HG03378 (cell line): ENCODE data around the gene GNPAT.

ENCODE experiments used
- ATAC-seq: cut with Tn5 transposase; IDR thresholded peaks from one replicate; pipeline ENCODE4 v1.9.1; 2021; ENCODE audit warnings: mild to moderate bottlenecking, moderate library complexity; ENCODE audit not compliant: unreplicated experiment

Gene GNPAT

DNA sequence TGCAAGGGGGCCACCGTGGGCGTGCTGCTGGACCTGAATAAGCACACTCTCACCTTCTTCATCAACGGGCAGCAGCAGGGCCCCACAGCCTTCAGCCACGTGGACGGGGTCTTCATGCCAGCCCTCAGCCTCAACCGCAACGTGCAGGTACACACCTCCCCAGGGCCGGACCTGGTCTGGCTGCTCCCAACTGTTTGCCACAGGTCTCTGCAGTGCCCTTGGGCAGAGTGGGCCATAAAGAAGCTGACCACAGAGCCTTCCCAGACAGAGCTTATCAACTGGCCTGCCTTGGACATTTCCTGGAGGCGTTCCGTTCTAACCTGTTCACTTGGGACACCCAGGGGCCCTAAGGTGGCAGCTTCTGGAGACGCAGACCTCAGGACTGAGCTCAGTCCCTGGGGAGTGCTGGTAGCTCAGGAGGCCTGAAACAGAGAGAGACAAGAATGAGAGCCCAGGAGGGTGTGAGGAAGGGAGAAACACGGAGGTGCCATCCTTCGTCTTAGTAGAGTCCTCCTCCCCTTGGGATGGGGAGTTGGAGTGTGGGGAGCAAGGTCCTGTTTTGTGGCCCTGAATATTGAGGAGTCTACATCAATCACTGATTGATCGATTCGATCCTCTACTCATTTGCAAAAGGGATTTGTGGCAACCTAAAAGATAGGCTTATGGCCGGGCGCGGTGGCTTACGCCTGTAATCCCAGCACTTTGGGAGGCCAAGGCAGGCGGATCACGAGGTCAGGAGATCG is 27.0 kb upstream of the GNPAT start:
- ATAC-seq = no peak

DNA sequence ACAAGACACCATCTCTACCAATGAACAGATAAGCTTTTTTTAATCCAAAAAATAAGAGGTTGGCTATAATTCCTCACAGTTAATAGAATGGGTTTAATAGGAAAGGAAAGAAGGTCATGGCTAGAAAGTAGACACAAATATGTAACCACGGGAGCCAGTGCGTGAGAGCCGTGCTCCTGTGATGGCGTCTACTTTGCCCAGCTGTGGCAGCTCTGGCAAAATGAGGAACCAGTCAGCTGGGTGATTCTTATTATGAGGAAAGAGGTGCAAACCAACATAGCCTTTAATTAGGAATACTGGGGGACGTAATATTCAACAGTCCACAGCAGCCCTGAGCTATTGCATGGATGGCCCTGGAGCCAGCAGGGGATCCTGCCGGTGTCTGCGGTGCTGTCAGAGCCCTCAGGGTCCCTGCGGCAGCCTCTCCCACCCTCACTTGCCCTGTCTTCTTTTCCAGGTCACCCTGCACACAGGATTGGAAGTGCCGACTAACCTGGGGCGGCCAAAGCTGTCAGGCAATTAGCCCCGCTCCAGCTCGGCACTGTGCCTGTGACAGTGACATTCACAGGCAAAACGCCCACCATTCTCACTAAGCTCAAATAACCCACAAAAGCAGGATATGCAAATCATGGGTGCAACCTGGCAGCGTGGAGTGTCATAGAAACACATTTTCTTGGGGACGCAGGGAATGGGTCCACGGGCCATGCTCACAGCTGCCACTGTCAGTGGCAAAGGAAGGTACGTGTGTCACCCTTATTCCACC is 25.9 kb upstream of the GNPAT start:
- no peak for ATAC-seq

DNA sequence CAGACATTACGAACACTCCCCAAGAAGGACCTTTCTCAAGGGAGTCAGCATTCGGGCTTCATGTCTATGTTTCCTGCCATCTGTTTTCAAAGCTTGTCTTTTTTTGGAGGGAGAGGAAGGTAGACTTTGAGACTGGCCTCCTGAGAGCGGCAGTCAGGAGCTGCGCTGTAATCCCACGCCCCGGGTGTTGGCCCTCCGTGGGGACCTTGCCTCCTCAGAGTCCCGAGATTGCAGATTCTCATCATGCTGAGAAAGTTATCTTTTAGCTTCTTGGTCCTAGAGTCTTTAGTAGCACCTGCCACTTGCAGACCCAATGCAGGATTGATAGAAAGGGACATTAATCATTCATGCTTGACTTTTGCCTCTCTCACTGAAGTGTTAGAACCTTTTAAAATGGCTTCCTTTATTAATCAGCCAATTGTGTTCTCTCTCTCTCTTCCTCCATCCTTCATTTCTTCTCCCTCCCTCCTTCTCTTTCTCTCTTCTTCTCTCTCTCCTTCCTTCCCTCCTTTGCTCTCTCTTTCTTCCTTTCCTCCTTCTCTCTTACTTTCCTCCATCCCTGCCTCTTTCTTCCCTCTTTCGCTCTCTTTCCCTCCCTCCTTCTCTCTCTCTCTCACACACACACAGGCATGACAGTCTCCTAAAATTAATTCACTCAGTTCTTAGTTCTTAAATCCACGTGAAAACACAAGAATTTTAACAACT is 25.2 kb upstream of the GNPAT start:
- ATAC-seq = no peak

DNA sequence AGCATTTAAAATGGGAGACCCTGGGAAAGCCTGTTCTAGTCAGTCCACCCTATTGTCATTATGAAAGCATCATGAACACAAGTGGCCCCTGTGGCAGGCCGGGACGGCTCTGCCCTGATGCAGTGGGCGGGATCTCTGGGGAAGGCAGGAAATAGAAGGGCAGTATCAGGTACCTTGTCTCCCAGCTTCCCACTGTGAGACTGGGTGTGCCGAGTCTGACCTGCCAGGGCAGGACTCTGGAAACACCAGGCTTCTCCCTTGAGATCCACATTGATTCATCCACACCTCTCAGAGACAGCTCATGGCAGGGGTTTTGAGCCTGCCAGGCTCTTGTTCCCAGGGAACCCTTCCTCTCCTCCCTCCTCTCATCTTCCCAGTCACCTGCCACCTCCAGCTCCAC is 24.5 kb upstream of the GNPAT start:
- ATAC-seq = no peak

DNA sequence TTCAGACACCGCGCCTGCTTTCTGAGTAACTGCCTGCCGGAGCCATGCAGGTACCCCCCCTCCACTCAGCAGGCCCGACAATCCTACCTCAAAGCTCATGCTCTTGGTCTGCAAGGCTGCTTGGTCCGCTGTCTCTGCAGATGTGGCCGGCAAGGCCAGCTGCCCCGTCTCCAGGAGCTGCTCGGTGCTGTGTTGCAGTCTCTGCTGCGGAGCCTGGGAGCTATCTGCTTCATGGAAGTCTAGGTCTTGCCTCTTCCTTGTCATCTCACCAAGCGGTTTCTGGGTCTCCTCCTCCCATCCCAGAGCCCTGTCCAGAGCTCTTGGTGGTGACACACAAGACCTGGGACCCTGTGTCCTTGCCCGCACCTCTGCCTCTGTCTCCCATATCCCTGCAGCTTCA is 24.0 kb upstream of the GNPAT start:
- no peak for ATAC-seq

DNA sequence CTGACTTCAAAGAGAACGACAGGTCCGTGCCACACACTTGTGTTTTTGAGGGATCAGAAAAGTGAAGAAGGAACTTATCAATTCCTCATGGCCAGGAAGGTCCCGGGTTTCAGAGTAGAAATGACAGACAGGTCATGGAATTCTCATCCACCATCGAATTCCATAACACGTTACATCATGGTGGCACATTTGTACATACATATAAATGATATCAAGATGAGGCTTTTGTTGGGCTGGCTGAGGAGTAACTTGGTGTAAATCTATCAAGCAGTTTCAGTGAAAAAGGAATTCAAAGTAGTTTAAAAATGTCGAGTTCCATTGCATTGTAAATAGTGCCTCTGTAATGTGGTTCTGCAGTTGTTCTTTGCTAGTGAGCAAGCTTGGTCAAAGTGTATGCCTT is 22.9 kb upstream of the GNPAT start:
- ATAC-seq = no peak

DNA sequence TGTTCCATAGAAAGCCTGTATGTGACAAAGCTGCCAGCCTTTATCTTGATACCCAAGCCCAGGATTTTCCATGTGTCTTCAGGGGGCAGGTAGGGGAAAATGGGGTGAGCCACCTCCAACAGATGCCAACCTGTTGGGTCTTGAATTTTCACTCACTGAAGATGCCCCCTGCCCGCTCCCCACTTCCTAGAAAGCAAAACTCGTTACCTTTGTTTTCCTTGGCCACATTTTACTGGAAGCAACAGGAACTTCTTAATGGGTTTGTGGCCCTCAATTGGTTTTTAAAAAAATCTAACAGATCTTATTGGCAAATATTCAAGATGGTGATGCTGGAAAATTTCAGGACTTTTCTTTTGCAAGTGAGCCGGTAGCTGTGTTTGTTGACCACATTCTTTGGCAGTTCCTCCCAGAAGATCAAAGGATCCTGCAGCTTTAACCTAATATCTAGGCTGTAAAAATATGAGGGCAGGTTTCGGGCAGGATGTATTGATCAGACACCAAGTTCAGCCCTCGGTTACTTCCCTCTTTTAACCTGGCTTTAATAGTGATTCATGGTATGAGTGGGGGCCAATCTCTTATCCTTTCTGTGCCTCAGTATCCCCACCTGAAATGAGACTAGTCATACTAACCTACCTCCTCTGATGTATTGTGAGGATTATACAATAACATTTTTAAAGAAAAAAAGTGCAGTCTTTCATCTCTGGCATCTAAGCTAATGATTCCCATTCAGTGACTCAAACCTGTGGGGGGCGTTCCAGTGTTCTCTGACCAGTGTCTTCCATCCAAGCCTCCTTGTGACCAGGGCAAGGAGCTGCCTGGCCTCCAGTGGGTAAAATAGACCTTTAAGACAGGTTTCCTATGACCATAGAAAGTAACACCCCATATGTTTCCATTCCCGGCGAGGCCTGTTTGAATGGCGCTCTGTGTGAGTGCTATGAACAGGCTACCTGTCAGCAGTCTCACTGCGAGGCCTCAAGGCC is 21.3 kb upstream of the GNPAT start:
- no peak for ATAC-seq

DNA sequence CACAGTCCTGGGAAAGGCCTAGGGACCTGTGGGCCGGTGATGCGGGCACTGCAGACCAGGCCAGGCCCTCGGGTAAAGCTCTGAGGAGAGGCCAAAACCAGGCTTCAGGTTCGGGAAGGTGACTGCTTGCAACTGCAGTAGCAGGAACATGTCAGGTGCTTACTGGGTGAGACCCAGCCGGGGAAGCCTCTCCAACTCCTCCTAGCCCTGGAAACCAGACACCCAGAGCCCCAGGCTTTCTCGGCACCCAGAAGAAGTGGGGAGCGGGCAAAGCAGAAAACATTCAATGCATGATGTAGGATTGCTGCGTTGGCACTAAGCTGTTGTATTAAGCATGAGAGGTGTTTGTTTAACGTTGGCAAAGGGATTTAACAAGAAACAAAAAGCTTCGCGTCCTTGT is 20.2 kb upstream of the GNPAT start:
- no peak for ATAC-seq

DNA sequence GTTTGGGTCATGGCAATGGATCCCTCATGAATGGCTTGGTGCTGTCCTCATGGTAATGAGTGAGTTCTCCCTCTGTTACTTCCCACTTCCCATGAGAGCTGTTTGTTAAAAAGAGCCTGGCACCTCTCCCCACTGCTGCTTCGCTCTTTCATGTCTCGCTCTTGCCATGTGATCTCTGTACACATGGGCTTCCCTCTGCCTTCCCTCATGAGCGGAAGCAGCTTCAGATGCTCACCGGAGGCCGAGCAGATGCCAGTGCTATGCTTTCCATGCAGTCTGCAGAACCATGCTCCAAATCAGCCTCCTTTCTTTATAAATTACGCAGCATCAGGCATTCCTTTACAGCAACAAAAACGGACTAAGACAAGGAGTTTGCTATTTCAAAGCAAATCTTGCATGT is 14.9 kb upstream of the GNPAT start:
- no peak for ATAC-seq

DNA sequence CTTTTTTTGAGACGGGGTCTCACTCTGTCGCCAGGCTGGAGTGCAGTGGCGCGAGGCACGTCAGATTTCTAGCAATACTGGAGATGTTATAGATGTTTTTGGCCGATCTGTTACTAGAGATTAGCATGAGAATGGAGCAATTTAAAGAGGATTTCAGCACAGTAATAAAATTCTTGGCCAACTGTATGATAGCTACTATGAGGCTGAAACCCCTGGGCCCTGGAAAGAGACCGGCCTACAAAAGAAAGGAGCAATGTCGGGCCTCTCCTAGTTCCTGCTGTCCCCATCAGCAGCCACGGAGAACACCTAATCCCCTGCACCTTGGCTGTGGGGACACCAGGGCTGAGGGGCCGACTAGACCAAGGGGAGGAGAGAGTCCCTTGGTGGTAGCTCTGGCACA is 9.5 kb upstream of the GNPAT start:
- no peak for ATAC-seq

DNA sequence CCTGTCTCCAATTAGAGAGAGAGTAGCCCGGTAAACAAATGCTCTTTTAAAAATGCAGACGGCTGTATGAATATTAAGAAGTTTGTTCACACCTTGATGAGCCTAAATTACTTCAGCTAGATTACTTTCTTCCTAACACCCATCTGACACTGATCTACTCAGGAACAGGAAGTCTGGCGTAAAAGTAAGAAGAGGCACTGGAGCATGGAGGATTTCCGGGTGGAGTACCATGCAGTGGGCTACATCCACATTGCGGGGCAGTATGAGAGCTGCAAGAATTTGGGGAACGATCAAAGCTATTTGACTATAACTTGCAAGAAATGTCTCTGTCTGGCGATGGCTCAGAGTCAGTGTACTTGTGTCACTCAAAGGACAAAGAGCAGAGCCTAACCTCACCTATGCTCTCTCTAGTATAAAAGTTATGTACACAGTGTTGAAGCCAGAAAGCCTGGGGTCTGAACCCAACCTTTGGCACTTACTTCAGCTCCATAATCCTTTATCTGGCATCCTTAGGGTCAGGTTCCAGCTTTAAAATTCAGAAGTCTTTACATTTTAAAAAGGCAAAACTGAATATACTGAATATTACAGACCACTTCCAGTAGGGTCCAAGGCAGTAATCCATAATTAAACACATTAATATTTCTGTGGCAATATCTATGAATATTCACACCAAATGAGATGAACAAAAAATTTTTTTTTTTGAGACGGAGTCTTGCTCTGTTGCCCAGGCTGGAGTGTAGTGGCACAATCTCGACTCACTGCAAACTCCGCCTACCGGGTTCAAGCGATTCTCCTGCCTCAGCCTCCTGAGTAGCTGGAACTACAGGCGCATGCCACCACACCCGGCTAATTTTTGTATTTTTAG is 7.9 kb upstream of the GNPAT start:
- ATAC-seq = no peak

DNA sequence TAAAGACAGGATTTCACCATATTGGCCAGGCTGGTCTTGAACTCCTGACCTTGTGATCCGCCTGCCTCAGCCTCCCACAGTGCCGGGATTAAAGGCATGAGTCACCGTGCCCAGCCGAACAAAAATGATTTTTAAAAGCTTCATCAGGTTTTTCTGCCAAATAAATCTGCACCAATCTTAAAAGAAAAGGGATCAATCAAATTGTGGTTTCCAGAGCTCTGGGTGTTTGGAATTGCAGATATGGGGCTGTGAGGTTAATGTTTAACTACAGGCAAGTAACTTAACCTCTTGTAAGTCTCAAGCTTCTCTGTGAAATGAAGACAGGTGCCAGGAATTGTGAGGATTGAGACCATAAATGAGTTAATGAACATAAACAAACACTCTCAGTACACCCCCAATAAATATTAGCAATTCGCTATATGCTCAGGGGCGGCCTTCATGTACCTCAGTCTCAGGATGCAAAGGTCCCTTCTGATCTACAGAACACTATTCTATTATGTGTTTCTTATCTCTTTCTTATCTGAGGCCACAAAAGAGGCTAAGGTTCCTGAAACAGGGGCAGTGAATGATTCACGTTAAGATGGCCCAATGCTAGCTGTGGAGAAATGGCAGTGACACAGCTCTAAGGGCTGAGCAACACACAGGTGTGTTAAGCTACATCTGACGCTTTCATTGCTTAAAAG is 7.1 kb upstream of the GNPAT start:
- ATAC-seq = no peak

DNA sequence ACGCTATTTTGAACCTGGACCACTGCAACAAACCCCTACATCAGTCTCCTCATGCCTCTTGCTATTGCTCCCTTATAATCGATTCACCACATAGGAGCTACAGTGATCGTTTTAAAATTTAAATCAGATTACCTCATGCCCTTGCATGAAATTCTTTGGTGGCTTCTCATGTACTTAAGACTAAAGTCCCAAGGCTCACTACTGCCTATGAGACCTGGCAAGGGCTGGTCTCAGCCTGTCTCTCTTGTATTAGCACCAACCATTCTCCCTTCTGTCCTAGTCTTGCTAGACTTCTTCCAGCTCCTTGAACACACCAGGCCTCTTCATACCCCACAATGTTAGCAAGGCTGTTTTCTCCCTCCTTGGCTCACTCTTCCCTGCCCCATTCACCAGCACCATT is 6.5 kb upstream of the GNPAT start:
- no peak for ATAC-seq

DNA sequence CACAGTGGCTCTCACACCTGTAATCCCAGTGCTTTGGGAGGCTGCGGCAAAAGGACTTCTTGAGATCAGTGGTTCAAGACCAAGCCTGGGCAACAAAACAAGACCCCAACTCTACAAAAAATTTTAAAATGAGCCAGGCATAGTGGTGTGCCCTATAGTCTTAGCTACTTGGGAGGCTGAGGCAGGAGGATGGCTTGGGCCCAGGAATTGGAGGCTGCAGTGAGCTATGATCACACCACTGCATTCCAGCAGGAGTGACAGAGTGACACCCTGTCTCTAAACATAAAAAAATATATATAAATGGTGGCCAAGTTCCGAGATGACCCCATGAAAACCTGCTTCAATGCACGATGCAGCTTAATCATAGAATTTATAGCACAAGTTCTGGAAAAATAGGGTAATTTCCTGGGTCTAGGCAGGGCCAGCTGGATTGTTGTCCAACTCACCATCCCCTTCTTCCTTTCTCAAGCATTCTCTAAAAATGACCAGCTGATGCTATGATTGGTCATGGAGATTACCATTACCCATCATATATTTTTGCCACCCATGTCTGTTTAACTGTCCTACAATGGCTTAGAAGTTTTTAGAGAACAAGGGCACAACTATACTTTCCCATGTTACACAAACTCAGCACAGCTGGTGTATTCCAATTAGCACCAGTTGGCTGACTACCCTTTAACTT is 5.3 kb upstream of the GNPAT start:
- ATAC-seq = no peak

DNA sequence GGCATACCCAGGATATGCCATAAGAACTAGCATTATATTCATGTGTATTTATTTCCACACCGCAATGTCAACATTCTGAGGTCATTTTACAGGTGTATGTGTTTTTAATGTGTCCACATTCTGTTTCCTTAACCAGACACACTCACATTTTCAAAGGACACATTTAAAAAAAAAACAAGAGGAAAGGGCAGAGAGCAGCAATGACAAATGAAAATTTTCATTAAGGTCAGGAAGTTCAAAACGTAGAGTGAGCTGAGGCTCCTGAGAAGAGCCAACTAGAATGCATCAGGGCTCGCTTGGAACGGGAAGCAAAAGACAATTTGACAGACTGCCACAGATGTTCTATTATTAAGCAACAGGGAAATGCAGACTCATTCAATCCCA is 4.8 kb upstream of the GNPAT start:
- no peak for ATAC-seq

DNA sequence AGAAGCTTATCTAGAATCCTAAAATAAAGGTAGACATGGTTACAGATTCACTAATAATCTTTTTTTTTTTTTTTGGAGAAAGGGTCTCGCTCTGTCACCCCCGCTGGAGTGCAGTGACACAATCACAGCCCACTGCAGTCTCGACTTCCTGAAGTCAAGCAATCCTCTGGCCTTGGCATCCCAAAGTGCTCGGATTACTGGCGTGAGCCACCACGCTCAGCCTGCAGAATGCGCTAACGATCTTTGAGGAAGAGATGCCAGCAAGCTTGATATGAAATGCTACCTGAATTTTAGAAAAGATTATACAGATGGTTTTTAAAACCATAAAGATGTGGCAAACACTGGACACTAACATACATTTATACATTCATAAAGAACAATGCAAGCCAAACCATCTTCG is 4.1 kb upstream of the GNPAT start:
- no peak for ATAC-seq

DNA sequence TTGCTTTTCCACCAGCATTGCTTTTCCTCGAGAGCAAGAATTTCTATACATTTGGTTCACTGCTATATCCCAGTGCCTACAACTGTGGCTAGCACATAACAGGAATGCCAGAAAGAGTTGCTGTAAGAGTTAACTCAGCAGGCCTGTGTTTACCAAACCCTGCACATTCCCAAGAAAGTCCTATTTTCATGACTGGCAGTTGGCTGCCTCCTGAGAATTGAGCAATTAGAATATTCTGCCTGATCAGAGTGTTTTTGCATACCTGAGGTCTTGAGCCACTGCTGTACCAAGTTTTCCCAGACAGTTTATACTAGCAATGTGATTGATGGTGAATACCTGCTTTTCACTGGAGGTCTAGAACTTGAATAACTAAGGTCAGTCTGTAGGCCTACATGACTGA is 2.7 kb upstream of the GNPAT start:
- no peak for ATAC-seq

DNA sequence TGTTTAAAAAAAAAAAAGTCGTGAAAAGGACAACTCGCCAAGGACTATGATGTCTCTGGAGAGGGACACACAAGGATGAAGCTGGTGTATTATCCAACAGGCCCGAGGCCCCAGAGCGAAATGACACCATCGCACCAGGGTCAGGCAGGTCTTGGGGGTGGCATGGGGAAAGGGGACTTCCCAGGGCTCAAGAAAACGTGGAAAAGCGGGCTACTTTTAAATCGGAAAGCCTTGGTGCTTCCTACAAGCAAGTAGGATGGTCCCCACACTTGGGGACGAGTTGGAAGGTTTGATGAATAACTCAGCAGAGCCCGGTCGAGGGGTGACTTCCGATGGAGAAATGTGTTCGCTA is 505 bp upstream of the GNPAT start:
- ATAC-seq = peak; percentile 1

DNA sequence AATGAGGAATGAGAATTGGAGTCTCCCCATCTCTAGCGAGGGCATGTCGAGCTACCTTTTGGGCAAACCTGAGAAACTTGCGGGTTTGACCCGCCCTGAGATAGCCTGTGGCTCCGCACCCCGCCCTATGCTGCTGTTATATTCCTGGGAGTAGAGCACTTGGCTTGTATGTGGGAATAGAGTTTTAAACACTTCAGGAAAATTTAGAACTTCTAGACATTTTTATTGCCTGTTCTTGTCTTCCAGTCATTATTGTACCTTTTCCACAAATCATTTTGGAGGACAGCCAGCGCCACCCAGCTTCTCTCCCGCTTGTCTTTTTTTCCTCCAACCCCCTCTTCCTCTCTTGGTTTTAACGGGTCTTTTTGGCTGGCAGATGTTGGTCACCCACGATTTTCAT is 738 bp downstream of the GNPAT start:
- peak; percentile 25 for ATAC-seq
